ENCODE results near the gene TPD52L1.
A peak's percentile ranks its signal among the peaks of the same experiment; 100 is the strongest.

TPD52L1 gene

DNA sequence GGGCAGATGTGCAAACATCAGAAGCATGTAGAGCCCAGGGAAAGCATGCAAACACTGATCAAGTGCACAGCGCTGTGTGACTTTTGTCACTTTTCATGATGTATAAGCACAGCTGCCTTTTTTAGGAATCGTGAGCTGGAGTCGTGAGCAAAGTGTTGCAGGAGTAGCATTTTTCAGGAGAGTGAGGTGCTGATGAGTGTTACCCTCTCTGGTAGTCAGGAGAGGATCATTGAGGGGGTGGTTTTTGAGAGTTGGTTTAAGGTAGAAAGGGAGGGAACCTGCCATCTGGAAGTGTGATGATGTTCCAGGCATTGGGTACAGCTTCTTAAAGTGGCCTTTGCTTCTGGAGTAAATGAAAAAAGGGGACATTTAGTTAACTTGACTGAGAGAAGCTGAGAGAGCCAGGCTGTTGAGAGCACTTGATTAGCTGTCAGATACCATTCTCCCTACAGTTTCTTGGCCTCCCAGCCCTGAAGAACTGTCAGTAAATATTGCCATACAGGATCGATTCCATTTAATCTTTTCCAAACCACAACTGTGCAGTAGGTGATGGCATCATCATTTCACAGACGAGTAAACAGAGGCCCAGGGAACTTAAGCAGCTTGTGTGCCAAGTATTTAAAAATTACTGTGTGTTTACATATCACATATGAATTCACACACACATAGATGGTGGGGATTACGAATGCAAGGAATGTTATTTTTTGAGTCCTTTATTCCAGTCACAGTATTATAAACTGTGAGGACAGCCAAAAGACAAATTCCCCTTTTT, 28.9 kb downstream of the TPD52L1 start:
- DNase-seq = no peak

DNA sequence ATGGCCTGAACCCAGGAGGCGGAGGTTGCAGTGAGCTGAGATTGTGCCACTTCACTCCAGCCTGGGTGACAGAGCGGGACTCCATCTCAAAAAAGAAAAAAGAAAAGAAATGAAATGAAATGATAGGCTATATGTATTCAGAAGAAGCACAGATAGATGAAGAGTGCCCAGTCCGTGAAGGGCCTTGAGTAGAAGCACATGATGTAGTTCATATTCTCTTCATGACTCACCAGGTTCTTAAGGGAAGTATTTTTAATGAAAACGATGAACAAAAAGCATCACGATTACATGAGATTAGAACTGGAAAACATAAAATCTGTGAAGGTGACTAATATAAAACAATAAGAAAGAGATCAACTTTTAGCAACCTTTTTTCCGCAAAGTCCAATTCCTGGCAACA, 29.8 kb downstream of the TPD52L1 start:
- DNase-seq = no peak

DNA sequence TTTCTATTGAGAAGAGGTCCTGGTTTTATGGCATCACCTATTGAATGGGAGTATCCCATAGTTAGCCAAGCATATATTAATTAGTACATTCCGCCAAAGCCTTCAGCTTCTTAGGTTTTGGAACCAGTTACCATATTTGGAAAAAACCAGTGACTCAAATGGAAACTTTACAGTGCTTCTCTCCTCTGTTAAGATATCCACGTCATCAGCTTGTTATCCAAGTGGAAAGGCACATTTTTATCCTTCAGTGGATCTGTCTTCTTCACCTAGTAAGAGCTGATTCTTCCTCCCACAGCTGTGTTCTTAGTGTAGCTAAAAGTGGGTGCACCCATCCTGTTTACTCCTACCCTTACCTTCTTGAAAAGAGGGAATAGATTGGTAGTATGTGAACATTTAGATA, 34.5 kb downstream of the TPD52L1 start:
- DNase-seq = no peak

DNA sequence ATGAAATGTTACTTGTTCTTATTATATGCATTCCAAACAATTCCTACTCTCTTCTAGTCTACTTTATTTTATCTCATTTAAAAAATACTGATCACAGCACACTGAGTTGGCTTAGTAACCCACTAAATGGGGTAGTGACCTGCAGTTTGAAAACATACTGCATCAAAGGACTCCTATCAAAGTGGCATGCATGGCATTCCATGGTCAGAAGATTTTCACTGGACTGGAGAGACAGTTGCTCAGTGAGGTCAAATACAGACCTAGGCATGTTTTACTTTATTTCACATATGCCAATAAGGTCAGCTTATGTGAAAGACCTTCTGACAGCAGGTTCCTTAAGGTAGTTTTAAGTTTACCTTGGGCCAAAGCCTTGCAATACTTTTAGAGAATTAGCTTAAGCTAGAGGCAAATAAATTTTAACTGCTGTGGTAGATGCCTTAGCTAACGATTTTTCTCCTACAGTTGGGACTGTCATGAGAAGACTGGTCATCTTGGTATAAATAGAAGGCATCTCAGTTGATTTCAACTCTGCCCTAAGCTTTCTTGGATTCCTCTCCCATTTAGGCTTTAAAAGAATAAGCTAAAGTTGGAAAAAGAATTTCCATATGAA, 35.1 kb downstream of the TPD52L1 start:
- DNase-seq = no peak

DNA sequence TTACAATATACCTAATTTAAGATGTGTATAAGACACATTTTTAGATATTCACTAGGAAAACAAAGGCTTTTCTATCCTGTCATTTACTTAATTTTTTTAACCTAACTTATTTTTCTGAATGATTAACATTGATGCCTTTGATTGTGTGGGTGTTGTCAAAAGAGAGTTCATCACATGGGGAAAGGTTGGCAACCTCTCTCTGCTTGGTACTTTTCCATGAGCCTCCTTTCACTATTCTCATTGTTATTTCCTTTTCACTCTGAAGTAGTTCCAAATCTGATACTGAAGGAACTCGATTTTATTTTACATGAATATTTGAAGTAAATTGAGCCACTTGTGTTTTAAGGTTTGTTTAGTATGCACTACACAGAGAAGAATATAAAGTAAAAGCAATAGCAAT, 35.9 kb downstream of the TPD52L1 start:
- DNase-seq = no peak

DNA sequence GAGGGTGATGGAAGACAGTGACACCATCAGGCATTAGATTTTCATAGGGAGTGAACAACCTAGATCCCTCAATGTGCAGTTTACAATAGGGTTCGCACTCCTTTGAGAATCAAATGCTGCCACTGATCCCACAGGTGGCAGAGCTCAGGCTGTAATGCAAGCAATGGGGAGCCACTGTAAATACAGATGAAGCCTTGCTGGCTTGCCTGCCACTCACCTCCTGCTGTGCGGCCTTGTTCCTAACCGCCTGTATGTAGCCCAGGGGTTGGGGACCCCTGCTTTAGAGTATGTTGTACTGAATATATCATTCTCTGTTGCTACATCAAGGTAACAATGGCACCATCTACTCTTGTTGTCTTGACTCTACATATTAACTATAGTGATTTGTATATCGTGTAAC, 37.1 kb downstream of the TPD52L1 start:
- no peak for DNase-seq

DNA sequence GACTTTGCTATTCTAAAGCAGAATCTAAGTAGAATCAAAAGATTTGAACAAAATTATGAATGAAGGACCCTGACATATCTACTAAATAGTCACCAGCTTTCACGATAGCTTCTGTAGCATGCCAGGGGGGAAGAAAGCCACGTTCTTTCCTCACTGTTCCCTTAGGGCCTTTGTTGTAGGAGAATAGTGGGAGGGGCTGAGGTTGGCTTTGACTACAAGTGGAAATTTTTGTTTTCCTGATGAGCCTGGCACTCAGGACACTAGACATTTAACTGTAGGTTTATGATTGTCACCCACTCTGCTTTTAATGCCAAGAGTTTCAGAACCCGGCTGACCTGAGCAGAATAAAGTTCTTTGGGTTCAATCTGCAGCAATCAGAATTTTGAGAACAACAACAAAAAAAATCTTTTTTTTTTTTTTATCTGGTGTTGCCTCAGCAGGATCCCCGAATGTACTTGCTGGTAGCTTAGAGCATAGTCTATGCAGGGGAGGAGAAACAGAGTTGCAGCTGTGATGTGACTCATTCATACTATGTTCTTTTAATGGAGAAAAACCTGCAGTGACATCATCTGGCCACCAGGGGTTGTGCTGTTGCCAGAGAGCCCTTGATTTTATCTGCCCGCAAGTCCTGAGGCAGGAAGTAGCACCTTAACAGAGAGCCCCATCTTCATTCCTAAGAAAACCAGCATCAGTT, 38.5 kb downstream of the TPD52L1 start:
- DNase-seq = peak; percentile 73

DNA sequence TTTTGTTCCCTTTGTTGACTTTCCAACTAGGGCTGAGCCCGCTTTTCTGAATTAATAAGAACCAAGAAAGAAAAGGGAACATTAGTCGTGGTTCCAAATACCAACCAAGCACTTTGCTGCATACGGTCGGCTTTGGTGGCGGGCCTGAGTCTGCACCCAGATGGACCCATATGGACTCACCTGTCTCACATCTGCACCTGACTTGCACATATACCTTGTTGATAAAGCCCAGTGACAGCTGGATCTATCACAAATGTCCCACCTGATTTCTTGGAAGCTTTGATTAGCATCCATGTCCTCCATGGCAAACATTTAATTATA, 39.0 kb downstream of the TPD52L1 start:
- DNase-seq = no peak

DNA sequence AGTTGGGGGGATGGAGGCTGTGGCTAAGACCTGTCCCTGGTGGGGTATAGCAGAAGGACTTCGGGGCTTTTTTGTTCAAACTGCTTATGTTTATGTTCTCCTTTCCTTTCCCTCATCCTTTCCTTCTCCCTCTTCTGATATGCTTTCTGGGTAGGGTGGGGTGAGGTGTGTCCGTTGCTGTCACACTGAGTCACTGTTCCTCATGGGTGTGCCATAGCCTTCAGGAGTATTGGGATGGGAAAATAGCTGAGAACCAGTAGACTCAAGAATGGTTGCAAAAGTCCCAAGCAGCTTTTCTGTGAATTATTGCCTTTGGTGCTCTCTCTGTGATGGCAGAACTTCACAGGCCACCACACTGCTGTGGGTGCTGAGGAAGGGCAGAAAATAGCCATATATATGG, 39.6 kb downstream of the TPD52L1 start:
- no peak for DNase-seq

DNA sequence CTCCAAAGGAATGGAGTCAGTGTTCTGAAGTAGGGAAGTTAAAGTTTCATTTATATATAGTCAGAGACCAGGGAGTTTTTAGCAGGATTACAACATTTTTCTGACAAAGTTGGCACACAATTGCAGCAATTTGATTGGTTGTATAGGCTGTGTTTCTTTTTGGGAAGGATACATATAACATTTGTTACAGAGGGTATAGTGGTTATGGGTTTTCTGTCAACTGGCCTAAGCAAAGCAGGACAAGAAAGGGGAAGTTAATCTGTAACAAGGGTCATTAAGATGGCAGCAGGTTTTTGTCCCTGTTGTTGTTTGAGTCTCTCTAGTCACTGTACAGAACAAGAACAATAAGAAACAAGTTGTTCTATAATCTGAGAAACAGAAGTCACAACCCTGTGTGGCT, 41.4 kb downstream of the TPD52L1 start:
- no peak for DNase-seq

DNA sequence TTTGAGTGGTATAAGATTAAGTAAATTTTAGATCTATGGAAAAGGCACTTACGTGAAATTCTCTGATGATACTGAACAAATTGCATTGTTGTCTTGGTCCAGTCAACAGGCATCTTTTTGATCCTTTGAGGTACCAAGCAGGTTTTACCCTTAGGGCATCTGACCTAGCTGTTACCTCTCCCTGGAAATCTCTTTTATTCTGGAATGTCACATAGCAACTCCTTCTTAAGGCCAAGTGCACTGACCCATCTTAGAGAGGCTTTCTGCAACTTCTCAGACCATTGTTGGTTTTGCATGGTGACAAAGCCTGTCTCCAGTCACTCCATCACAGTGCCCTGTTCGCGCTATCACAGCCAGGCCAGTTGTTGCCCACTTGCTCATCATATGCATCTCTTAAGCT, 42.0 kb downstream of the TPD52L1 start:
- DNase-seq = no peak

DNA sequence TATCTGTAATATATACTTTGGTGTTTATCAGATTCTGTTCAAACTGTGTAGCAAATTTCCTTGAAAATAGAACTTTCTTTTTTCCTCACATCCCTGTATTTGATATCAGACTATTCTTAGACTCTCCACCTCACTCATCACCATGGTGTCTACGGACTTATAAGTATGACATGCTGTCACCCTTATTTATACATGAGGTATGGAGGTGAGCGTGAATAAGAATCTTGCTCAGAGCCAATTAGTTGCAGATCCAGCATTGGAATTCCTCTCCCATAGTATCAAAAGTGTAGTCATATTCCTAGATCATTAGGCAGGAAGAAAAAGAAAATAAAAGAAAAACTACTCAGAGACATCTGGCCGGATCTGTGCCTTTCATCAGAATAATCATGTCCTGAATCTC, 43.0 kb downstream of the TPD52L1 start:
- no peak for DNase-seq

DNA sequence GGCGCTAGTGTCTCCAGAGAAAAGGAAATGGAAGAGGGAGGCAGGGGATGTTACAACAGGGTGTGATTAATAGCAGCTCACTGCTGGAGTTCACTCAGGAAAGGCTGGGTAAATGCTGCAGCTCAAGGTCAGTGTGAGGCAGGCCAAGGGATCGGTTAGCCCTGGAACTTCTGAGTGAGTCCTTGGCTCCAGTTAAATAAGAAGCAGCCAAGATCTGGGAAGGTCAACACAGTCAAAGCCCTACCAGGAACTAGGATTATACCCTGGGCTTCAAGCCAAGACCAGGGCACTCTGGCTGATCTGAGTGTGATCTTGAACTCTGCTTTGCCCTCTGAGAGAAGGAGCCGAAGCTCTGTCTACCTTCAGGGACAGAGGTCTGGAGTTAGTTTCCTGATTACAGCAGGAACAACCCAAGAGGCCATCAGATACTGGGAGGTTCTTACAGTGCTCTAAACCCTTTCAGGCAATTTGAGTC, 44.3 kb downstream of the TPD52L1 start:
- no peak for DNase-seq

DNA sequence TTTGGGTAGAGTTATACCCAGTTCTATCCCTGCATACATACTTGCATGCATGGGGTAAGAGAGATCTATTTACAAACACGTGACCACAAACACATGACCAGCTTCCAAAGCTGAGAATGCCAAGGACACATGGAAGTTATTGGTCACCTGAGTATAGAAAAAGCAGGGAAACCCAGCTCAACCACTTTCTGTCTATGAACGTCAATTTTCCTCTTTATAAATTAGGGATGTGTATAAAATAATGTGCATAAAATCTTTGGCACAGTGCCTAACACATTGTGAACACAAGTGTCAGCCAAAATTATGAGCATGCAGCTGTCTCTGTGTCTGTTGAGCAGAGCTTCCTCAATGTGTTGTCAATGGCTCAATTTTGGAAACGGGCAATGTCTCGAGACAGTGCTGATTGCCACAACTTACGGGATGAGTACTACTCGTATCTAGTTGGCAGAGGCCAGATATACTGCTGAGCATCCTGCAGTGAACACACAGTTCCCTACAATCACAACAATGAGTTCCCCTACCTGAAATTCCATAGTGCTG, 44.9 kb downstream of the TPD52L1 start:
- no peak for DNase-seq

DNA sequence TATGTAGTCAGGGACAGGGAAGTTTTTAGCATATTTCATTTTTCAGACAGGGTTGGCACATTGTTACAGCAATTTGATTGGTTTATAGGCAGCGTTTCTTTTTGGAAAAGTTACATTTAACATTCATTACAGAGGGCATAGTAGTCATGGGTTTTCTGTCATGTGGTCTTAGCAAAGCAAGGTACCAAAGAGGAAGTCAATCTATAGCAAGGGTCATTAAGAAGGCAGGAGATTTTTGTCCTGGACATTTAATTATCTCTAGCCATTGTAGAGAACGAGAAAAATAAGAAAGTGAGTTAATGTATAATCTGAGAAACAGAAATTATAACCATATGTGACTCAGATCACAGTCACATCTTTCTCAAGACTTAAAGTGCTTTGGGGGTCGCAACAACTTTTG, 47.4 kb downstream of the TPD52L1 start:
- no peak for DNase-seq

DNA sequence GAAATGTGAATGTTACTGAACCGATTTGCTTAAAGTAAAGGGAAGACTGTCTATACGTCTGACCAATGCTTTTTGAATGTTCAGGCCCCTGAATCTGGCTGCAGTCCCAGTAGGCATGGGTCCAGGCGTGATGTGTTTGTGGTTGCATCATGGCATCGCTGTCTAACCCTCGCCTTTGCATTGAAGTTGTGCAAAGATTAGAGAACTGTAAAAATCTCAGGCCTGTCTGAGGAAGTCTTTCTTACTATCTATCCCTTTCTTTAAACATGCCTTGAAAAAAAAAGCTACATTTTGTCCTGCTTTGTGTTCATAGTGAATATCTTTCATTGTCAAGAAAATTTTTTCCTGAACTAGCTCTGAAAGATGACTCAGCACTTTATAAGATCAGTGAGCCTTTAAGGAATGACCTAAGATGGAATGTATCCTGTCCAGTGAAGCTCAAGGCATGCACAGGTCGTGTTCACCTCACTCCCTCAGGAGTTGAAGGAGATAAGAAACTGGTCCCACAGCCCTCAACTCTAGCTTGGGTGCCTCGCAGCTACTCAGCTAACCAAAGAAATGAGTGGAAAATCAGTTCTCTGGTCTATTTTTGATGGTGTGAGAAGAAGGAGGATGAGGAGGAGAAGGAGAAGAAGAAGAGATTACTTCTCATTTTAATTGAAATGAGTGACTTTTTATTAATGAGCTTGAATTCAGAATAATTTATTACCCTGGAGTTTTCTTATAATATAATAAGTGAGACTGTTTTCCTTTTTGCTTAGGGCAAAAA, 48.6 kb downstream of the TPD52L1 start:
- no peak for DNase-seq

DNA sequence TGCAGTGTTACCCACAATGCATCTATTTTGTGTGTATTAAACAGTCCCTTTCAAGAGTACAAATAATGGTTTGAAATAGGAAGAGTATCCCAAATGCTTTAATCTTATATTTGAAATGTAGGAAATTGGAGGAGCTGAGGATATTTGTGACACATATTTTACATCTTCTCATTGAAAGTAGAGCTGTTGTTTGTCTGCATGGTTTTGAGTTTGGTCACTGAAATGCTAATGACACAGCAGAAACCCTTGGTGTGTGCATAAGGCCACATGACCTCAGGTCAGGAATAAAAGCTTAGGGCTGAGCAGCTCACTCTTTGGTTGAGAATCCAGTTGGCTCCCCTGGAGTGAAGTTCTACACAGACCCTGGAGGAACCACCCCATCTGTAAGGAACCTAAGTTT, 49.8 kb downstream of the TPD52L1 start:
- no peak for DNase-seq

DNA sequence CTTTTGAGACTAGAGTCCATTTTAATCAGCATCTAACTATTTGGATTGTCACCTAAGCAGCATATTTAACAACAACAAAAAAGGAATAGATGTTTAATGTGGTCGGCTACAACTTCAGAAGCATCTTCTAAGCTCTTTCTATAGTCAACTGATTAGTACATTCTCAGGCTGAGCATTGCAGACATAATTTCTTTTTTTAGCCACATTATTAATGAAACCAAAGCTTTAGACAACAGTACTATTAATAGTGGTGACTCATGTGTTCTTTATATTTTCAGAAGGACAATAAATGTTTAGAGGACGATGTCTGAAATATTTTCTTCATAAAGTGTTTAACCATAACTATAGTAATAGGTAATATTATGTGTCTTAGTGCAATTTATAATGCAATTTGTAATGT, 52.4 kb downstream of the TPD52L1 start:
- no peak for DNase-seq

DNA sequence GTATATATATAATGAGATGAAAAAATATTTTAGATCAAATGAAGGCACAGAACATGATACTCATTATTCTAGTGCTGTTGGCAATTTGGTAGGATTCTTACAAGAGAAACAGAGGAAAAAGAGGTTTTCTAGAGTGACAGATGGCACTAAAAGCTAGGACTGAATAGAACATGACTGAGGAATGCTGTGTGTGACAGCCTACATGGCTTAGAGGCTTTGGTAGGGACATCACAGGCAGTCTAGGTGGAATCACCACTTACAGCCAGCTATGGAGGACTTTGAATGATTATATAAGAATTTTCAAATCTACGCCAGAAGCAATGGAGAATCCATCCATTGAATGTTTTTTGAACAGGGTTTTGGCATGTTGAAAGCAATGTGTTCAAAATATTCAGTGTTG, 52.8 kb downstream of the TPD52L1 start:
- no peak for DNase-seq

DNA sequence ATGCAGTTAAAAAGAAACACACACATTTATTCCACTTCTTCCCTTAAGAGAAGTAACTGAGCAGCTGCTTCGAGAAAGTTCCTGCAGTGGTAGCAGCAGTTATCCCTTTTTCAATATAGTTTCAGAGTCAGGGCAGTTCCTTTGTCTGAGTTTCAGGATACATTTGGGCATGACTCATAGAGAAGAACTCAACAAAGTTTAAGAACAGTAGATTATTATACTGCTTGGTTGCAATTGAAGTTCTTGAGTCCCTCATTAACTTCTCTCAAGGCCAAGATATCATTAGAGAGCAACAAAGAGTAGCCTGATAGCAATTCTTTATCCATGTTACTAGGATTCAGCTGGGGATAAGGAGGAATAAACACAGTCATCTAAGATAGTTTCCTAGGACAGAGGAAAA, 54.4 kb downstream of the TPD52L1 start:
- DNase-seq = no peak

DNA sequence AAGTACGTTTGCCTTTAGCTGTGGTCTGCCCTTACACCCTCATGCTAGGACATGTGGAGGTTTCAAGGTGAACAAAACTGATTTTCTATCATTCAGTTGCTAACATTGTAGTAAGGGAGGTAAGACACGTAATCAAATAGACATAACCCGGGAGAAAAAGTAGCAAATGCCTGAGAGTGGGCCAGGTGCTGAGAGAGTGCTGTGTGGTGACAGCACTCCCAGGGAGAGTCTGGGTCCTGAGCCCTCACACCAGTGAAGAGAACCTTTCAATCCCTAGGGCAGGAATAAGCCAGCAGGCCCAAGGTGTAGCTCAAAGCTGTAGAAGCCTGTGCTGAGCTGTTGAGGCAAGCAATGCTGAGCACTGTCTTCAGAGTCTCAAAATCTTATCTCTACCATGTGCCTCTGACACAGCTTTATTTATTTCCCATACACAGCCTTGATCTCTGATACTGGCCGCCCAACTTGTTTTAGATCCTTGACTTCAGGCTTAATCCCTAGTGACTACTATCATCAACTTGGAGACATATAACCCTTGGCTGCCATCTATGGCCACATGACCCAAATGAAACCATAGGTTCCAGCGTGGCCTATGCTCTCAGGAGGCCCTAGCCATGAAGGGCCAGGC, 55.2 kb downstream of the TPD52L1 start:
- no peak for DNase-seq

DNA sequence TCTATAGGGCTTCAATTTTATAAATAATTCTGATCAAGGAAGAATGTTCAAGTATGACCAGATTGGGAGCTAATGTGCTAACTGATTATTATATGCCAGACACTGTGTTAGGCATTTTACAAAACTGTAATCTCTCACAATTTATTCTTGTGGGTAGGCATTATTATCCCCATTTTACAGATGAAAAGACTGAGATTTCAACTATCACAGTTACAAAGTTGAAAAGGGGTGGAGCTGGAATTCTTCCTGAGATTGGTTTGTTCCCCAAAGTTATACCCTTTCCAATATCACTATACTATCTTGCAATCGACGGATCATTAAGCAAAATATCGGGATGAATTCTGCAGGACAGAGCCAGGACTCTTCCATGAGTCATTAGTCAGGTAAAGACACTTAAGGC, 57.1 kb downstream of the TPD52L1 start:
- DNase-seq = no peak

DNA sequence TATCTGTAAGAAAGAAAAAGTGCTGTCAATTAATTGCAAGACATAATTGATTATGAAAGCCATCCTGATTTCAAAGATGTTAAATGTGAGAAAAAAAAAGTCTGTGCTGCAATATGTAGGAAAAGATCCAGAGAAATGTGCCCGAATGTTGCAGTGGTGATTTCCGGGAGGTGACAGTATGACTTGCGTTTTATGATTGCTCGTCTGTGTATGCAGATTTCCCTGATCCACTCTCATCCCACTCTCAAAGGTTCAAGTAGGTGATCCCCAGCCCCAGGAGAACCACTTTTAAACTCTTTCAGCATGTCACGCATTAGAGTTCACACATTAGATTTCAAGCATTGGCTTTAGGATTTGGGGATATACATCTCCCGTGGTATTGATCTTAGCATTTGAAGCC, 57.8 kb downstream of the TPD52L1 start:
- DNase-seq = no peak
